ENCODE data around the gene CDC25C.

CDC25C gene

DNA sequence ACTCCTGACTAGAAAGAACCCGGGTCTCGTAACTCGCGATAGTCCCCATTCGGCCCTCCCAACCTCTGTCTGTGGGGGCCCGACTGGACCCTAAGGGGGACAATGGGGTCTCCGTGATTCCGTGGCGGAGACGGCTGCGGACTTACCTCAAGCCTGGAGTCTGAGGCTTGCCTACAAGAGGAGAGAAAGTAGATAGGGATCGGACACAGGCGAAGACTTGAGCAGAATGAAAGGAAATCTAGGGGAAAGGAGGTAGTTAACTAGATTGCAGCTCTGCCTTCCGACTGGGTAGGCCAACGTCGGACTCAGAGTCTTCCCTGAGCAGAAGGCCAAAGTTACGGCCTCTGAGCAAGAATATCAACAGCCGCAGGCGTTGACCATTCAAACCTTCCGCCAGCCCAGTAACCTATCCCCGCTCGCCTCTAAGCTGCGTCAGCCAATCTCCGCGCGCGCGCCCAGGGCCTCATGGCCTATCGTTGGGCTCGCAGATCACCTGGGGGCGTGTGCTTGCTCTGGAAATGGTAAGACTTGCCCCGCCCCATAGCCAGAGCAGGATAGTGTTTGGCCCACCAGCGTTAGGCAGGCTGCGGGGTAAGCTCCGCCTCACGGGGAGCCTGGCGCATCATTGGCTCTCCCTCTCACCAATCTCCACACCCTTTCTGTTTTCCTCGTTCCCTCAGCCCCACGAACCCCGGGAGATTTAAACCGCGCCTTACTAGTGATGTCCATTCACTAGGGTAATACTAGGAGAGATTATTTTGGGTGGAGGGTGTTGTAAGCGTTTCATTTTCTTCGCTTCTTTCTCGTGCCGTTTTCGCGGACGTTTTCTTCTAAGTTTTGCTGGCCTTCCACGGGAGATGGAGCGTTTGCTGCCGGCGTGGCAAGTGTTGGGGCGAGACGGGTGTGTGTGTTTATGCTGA lies at the start of gene CDC25C:
Gene CDC25C (minus strand): TSS at position 356 of the 920 bp plus-strand sequence. CDS start 624 bp downstream, outside the sequence.
- DNase-seq (ENCODE audit: low read depth in 3 of 3): peak; percentile 81 to 95 (median 93)

- DNase-seq (ENCODE audit: low read depth in 3 of 3): no peak
Observed at GRCh38 chr5:138372653-138373052, 41.0 kb upstream of the CDC25C start.

GRCh38 chr5:138372225-138372624 lies 40.6 kb upstream of the CDC25C start:
- no peak for DNase-seq (ENCODE audit: low read depth in 3 of 3)

DNA sequence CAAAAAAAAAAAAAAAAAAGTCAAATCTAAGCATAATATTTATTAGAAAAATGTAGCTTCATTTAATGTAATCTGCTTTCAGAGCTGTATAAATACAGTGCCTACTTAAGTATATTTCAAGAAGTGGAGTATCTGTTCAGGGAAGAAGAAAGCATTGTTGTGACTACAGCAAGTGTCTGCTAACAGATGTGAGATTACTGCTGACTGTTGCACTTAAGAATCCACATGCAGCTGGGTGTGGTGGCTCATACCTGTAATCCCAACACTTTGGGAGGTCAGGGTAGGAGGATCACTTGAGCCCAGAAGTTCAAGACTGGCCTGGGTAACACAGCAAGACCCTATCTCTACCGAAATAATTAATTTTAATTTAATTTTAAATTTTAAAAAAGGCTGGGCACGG lies 39.9 kb upstream of the CDC25C start:
- no peak for DNase-seq (ENCODE audit: low read depth in 3 of 3)

- DNase-seq (ENCODE audit: low read depth in 3 of 3): no peak
Observed at GRCh38 chr5:138370537-138370936, 38.9 kb upstream of the CDC25C start.

GRCh38 chr5:138369706-138370105 lies 38.1 kb upstream of the CDC25C start:
- no peak for DNase-seq (ENCODE audit: low read depth in 3 of 3)

- no peak for DNase-seq (ENCODE audit: low read depth in 3 of 3)
Observed at GRCh38 chr5:138369261-138369660, 37.7 kb upstream of the CDC25C start.

GRCh38 chr5:138366632-138367382 lies 35.2 kb upstream of the CDC25C start:
- DNase-seq (ENCODE audit: low read depth in 3 of 3): no peak

- no peak for DNase-seq (ENCODE audit: low read depth in 3 of 3)
Observed at GRCh38 chr5:138364576-138364975, 33.0 kb upstream of the CDC25C start.

- DNase-seq (ENCODE audit: low read depth in 3 of 3): no peak
Observed at GRCh38 chr5:138360941-138361452, 29.4 kb upstream of the CDC25C start.

DNA sequence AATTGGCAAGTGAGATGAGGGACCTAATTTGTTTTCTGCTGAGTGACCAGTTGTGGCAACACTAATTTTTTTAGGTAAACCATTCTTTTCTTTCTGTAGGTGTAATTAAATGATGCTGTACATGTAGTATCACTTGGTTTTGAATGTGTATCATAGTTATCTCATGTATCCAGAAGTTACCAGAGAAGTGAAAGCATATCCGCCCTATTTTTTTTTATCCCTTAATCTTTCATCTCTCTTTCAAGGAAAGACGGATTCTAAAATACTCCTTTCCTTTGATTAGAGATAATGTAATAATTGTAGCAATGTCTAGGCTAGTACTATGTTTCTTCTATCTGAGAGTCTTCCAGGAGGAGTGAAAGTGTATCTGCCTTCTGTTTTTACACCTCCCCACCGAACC lies 28.0 kb upstream of the CDC25C start:
- DNase-seq (ENCODE audit: low read depth in 3 of 3): no peak

DNA sequence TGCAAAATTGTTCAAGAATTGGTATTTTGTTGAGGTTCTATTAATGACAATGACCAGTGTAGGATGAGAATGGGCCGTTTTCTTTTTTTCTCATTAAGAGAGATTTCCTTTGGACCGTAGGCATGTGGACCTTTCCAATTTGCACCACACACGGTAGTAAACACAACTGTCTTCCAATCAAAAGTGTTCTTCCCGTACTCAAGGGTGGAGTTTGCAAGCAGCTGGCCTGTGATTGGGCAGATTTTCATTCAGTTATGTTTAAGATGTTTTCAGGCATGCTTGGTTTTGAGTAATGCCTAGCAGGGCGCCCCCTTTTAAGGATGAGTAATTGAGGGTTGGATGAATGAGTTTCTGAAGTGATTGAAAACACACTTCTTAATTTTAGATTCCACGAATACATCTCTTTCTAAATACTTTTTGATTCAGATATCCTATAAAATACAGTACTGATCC lies 23.3 kb upstream of the CDC25C start:
- DNase-seq (ENCODE audit: low read depth in 3 of 3): peak in 2 of 3 experiments; percentile 18 to 22

DNA sequence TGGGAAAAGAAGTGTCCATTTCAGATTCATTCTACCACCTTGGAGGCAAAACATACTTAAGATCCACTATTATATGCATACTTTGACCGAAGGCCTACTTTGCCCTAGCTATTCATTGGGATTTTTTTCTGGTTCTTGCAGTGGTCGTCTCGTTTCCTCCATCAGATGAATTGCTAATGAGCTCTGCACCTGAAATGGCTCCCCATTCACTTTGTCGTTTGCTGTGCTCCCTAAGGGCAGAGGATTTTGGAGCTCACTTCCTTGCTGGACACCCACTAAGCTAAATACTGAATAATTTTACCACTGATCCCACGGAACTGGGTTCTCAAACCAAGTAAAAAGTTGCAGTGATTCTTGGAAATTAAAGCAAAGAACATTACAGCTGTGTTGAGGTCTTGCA lies 22.8 kb upstream of the CDC25C start:
- DNase-seq (ENCODE audit: low read depth in 3 of 3): no peak

- DNase-seq (ENCODE audit: low read depth in 3 of 3): no peak
Observed at GRCh38 chr5:138353560-138354080, 22.0 kb upstream of the CDC25C start.

DNA sequence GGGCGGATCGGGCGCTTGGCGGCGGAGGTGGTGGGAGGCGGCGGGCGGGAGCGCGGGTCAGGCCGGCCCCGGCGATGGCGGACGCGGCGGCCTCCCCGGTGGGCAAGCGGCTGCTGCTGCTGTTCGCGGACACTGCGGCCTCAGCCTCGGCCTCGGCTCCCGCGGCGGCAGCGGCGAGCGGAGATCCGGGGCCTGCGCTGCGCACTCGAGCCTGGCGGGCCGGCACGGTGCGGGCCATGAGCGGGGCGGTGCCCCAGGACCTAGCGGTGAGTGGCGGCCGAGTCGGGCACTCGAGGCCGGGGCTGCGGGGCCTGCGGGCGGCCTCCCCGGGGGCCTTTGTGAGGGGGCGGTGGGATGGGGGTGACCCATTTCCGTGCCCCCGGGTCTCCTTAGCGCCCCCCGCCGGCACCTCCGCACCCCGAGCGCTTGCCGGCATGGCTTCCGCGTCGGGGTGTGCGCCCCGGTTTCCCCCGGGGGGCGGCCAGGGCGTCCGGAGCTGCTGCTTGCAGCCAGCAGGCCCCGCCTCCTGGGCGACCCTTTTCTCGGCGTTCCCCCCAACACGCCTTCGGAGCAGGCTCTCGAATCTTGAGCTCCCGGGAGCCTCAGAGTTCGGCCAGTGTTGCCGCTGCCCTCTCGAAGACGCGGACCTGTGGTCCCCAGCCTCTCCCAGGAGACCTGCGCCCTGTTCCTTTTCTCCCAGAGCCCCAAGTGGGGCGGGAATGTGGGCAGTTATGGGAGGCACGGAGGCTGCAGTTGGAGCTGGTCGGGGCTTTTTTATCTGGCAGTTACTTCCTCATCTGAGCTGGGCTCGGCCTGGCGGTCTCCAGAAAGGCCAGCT lies 21.3 kb upstream of the CDC25C start:
- peak; percentile 43 to 52 (median 48) for DNase-seq (ENCODE audit: low read depth in 3 of 3)

GRCh38 chr5:138352071-138352721 lies 20.6 kb upstream of the CDC25C start, which contains the start of gene KDM3B:
KDM3B (plus strand) TSS chr5:138352685; CDS start chr5:138352796, 111 bp downstream.
- DNase-seq (ENCODE audit: low read depth in 3 of 3): peak; percentile 85 to 89 (median 88)

DNA sequence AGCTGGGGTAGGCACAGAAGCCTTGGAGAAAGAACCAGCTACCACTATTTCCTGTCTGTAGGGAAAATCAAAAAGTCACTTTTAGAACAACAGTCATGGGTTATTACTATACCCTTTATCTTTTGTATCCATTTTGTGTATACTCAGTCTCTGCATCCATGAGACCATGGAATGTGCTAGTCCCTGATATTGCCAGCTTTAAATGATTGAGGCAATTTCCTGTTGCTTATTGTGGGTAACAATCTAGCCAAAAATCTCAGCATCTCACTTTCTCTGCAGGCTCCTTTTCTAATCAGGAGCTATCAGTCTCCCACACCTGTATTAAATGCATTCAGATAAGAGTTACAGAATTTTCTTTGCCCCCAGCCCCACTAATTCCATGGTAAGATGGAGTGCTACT lies 19.9 kb upstream of the CDC25C start:
- DNase-seq (ENCODE audit: low read depth in 3 of 3): no peak

GRCh38 chr5:138351056-138351455 lies 19.5 kb upstream of the CDC25C start:
- no peak for DNase-seq (ENCODE audit: low read depth in 3 of 3)

- DNase-seq (ENCODE audit: low read depth in 3 of 3): no peak
Observed at GRCh38 chr5:138350563-138350890, 18.9 kb upstream of the CDC25C start.

- no peak for DNase-seq (ENCODE audit: low read depth in 3 of 3)
Observed at GRCh38 chr5:138349852-138350562, 18.4 kb upstream of the CDC25C start.
